SHP77 (cell line): Measurements from ENCODE around the gene LBR.

Source experiments
- DNase-seq, 2 experiments: peaks; one replicate each; lab custom pipeline; 2025; lab: John Stamatoyannopoulos, UW

The LBR gene

GRCh38 chr1:225446595-225446960 is 18.7 kb upstream of the LBR start:
- no peak for DNase-seq

GRCh38 chr1:225445639-225446594 is 18.1 kb upstream of the LBR start:
- no peak for DNase-seq

GRCh38 chr1:225442123-225442505 is 14.3 kb upstream of the LBR start:
- DNase-seq: no peak

GRCh38 chr1:225441314-225442122 is 13.7 kb upstream of the LBR start:
- DNase-seq: peak in 1 of 2 experiments; percentile 18

GRCh38 chr1:225440380-225441221 is 12.8 kb upstream of the LBR start:
- no peak for DNase-seq

GRCh38 chr1:225437710-225438437 is 10.0 kb upstream of the LBR start:
- DNase-seq: peak in 1 of 2 experiments; percentile 35

- DNase-seq: no peak
These were observed 8.1 kb upstream of the LBR start for GRCh38 chr1:225435957-225436392.

- DNase-seq: no peak
These were observed 7.6 kb upstream of the LBR start for GRCh38 chr1:225435487-225435886.

GRCh38 chr1:225435076-225435475 is 7.2 kb upstream of the LBR start:
- DNase-seq: no peak

GRCh38 chr1:225434046-225434445 is 6.2 kb upstream of the LBR start:
- DNase-seq: no peak

- DNase-seq: no peak
These were observed 3.4 kb upstream of the LBR start for GRCh38 chr1:225431081-225431863.

GRCh38 chr1:225430301-225430700 is 2.5 kb upstream of the LBR start:
- no peak for DNase-seq

GRCh38 chr1:225428881-225429455 is 1.1 kb upstream of the LBR start:
- no peak for DNase-seq

- DNase-seq: peak; percentile 87 to 89
These were observed 436 bp upstream of the LBR start for GRCh38 chr1:225428068-225428880.

- DNase-seq: no peak
These were observed 1.2 kb downstream of the LBR start for GRCh38 chr1:225426395-225427234.

- DNase-seq: no peak
These were observed 2.5 kb downstream of the LBR start for GRCh38 chr1:225425201-225425786.

- DNase-seq: no peak
These were observed 3.2 kb downstream of the LBR start for GRCh38 chr1:225424562-225425200.

GRCh38 chr1:225423518-225423855 is 4.4 kb downstream of the LBR start:
- no peak for DNase-seq
